ENCODE results near the gene LRFN2.

The LRFN2 gene

DNA sequence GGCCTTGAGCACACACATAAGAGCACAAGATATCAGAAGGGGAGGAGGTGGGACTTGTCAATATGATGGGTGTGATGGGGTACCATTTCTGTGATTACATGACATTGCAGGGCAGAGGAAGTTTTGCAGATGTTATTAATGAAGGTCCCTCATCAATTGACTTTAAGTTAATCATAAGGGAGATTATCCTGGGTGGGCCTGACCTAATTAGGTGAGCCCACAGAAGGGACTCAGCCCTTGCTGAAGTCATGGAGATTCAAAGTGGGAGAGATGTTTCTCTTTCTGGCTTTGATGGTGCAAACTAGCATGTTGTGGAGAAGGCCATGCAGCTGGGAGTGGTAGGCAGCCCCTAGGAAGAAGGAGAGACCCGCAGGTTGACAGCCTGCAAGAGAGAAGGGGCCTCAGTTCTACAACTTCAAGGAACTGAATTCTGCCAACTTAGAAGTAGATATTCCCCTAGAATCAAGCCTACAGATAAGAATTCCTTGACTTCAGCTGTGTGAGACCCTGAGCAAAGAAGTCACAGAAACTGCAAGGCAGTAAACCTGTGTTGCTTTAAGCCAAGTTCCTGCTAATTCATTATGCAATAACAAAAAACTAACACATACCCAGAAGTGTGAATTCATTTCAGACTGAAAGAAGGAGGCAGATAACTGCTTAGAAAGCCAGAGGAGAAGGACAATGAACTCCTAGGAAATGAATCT is 131.3 kb downstream of the LRFN2 start:
- no peak overlapping the region for H3K23ac ChIP-seq (ENCODE audit: low read depth, low read length, poor library complexity)
- no peak overlapping the region for H3K14ac ChIP-seq (ENCODE audit: low read length)
- H2BK12ac ChIP-seq (ENCODE audit: low read length) = no peak overlapping the region
- no peaks in the 10 kb centered on the region for H3K9me3 ChIP-seq (replicated peaks in 1 of 2; ENCODE audit: control insufficient read depth in 2 of 2, insufficient read depth in 1 of 2, low read depth in 1 of 2, low read length in 2 of 2)
- no CpG with 5 or more reads among the region's 1 CpG for WGBS, 2 donors (ENCODE audit: extremely low coverage in 2 of 2, insufficient read length in 2 of 2, insufficient replicate concordance in 1 of 2)
- H3K27ac ChIP-seq (replicated peaks; ENCODE audit: low read length) = no peak overlapping the region
- no peak for DNase-seq (ENCODE audit: low spot score)
- no peaks in the 10 kb centered on the region for H3K79me1 ChIP-seq (ENCODE audit: low read depth, low read length)
- H4K8ac ChIP-seq (ENCODE audit: low read depth, low read length) = no peak overlapping the region
- H2BK5ac ChIP-seq (ENCODE audit: low read length) = no peak overlapping the region
- no peak overlapping the region for H3K18ac ChIP-seq (ENCODE audit: low read length)
- no peaks in the 10 kb centered on the region for H3K27me3 ChIP-seq (ENCODE audit: control insufficient read depth in 3 of 3, insufficient read depth in 3 of 3, low read depth in 1 of 3, low read length in 3 of 3)
- H2BK120ac ChIP-seq (ENCODE audit: low read depth, low read length) = no peak overlapping the region
- no peaks in the 10 kb centered on the region for H3K4me1 ChIP-seq (ENCODE audit: control insufficient read depth in 2 of 2, insufficient read depth in 1 of 2, low read depth in 1 of 2, low read length in 2 of 2)
- H3K9ac ChIP-seq (ENCODE audit: low read depth, low read length, poor library complexity) = no peak overlapping the region
- H2AK5ac ChIP-seq (ENCODE audit: low read depth, low read length) = no peak overlapping the region
- H3K4me2 ChIP-seq (ENCODE audit: insufficient read depth, low read length, poor library complexity, severe bottlenecking) = no peak overlapping the region
- H2AFZ ChIP-seq (ENCODE audit: low read length) = no peak overlapping the region
- H2BK15ac ChIP-seq (ENCODE audit: low read length) = no peak overlapping the region
- no peak overlapping the region for H3K4me3 ChIP-seq (ENCODE audit: low read length in 2 of 2)
- H4K91ac ChIP-seq (ENCODE audit: low read depth, low read length, poor library complexity) = no peak overlapping the region
- H3K4ac ChIP-seq (ENCODE audit: low read length) = no peak overlapping the region
- no peaks in the 10 kb centered on the region for H3K36me3 ChIP-seq (replicated peaks in 1 of 2; ENCODE audit: control insufficient read depth in 2 of 2, insufficient read depth in 2 of 2, low read length in 2 of 2)

DNA sequence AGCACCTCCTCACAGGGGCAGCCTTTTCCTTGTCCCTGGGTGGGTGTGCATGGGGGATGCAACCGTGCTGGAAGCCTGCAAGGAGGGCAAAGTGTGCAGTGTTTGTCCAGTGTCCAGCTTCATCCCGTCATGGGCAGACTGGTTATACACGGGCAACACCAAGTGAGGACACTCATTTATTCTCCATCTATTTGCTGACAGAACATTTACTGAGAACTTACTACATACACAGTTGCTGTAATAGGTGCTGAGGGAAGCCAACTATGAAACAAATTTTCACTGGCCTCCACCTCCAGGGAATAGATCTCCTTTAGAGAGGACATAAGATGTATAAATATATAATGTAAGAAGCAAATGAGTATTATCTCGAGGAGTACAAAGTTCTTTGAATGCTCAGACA is 136.7 kb downstream of the LRFN2 start:
- H2BK120ac ChIP-seq (ENCODE audit: low read depth, low read length) = no peak overlapping the region
- H3K4me1 ChIP-seq (ENCODE audit: control insufficient read depth in 2 of 2, insufficient read depth in 1 of 2, low read depth in 1 of 2, low read length in 2 of 2) = no peaks in the 10 kb centered on the region
- no peak overlapping the region for H3K9ac ChIP-seq (ENCODE audit: low read depth, low read length, poor library complexity)
- no peak overlapping the region for H3K4ac ChIP-seq (ENCODE audit: low read length)
- WGBS, 2 donors (ENCODE audit: extremely low coverage in 2 of 2, insufficient read length in 2 of 2, insufficient replicate concordance in 1 of 2) = no CpG with 5 or more reads among the region's 4 CpGs
- no peak overlapping the region for H4K8ac ChIP-seq (ENCODE audit: low read depth, low read length)
- H3K18ac ChIP-seq (ENCODE audit: low read length) = no peak overlapping the region
- H2BK5ac ChIP-seq (ENCODE audit: low read length) = no peak overlapping the region
- no peak overlapping the region for H3K4me3 ChIP-seq (ENCODE audit: low read length in 2 of 2)
- H2BK12ac ChIP-seq (ENCODE audit: low read length) = no peak overlapping the region
- no peak overlapping the region for H3K4me2 ChIP-seq (ENCODE audit: insufficient read depth, low read length, poor library complexity, severe bottlenecking)
- no peak overlapping the region for H3K14ac ChIP-seq (ENCODE audit: low read length)
- no peak for DNase-seq (ENCODE audit: low spot score)
- H2AFZ ChIP-seq (ENCODE audit: low read length) = no peak overlapping the region
- no peak overlapping the region for H4K91ac ChIP-seq (ENCODE audit: low read depth, low read length, poor library complexity)
- H2BK15ac ChIP-seq (ENCODE audit: low read length) = no peak overlapping the region
- H3K9me3 ChIP-seq (replicated peaks in 1 of 2; ENCODE audit: control insufficient read depth in 2 of 2, insufficient read depth in 1 of 2, low read depth in 1 of 2, low read length in 2 of 2) = no peaks in the 10 kb centered on the region
- no peaks in the 10 kb centered on the region for H3K79me1 ChIP-seq (ENCODE audit: low read depth, low read length)
- no peak overlapping the region for H2AK5ac ChIP-seq (ENCODE audit: low read depth, low read length)
- H3K23ac ChIP-seq (ENCODE audit: low read depth, low read length, poor library complexity) = no peak overlapping the region
- H3K36me3 ChIP-seq (replicated peaks in 1 of 2; ENCODE audit: control insufficient read depth in 2 of 2, insufficient read depth in 2 of 2, low read length in 2 of 2) = no peaks in the 10 kb centered on the region
- no peak overlapping the region for H3K27ac ChIP-seq (replicated peaks; ENCODE audit: low read length)
- no peaks in the 10 kb centered on the region for H3K27me3 ChIP-seq (ENCODE audit: control insufficient read depth in 3 of 3, insufficient read depth in 3 of 3, low read depth in 1 of 3, low read length in 3 of 3)

DNA sequence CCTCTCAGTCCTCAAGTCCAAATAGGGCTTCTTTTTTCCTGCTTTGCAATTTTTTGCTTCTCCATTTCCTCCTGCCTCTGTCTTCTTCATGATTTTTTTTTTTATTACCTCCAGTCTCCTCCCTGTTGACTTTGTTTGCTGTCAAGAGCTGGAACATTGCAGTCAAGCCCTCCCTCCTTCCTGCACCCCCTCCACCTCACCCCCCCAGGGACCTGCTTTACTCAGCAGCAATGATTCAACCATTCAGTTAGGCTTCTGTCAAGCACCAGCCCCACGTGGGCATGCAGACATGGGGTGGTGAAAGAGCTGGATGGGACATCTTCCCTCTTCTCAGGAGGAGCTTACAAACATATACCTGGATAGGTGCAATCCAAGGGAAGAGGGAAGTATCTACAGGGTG is 142.4 kb downstream of the LRFN2 start:
- H3K9ac ChIP-seq (ENCODE audit: low read depth, low read length, poor library complexity) = no peak overlapping the region
- H2BK5ac ChIP-seq (ENCODE audit: low read length) = no peak overlapping the region
- H4K91ac ChIP-seq (ENCODE audit: low read depth, low read length, poor library complexity) = no peak overlapping the region
- no peaks in the 10 kb centered on the region for H3K36me3 ChIP-seq (replicated peaks in 1 of 2; ENCODE audit: control insufficient read depth in 2 of 2, insufficient read depth in 2 of 2, low read length in 2 of 2)
- no peak overlapping the region for H3K4ac ChIP-seq (ENCODE audit: low read length)
- no peak overlapping the region for H3K14ac ChIP-seq (ENCODE audit: low read length)
- H3K4me1 ChIP-seq (ENCODE audit: control insufficient read depth in 2 of 2, insufficient read depth in 1 of 2, low read depth in 1 of 2, low read length in 2 of 2) = no peaks in the 10 kb centered on the region
- H2BK15ac ChIP-seq (ENCODE audit: low read length) = no peak overlapping the region
- H3K4me3 ChIP-seq (ENCODE audit: low read length in 2 of 2) = no peak overlapping the region
- no peak overlapping the region for H4K8ac ChIP-seq (ENCODE audit: low read depth, low read length)
- H3K23ac ChIP-seq (ENCODE audit: low read depth, low read length, poor library complexity) = no peak overlapping the region
- no peak for DNase-seq (ENCODE audit: low spot score)
- H2BK12ac ChIP-seq (ENCODE audit: low read length) = no peak overlapping the region
- no peak overlapping the region for H2AFZ ChIP-seq (ENCODE audit: low read length)
- no CpG with 5 or more reads among the region's 1 CpG for WGBS, 2 donors (ENCODE audit: extremely low coverage in 2 of 2, insufficient read length in 2 of 2, insufficient replicate concordance in 1 of 2)
- no peaks in the 10 kb centered on the region for H3K27me3 ChIP-seq (ENCODE audit: control insufficient read depth in 3 of 3, insufficient read depth in 3 of 3, low read depth in 1 of 3, low read length in 3 of 3)
- no peaks in the 10 kb centered on the region for H3K79me1 ChIP-seq (ENCODE audit: low read depth, low read length)
- no peak overlapping the region for H3K27ac ChIP-seq (replicated peaks; ENCODE audit: low read length)
- H3K18ac ChIP-seq (ENCODE audit: low read length) = no peak overlapping the region
- no peak overlapping the region for H3K4me2 ChIP-seq (ENCODE audit: insufficient read depth, low read length, poor library complexity, severe bottlenecking)
- H2AK5ac ChIP-seq (ENCODE audit: low read depth, low read length) = no peak overlapping the region
- no peak overlapping the region for H2BK120ac ChIP-seq (ENCODE audit: low read depth, low read length)
- H3K9me3 ChIP-seq (replicated peaks in 1 of 2; ENCODE audit: control insufficient read depth in 2 of 2, insufficient read depth in 1 of 2, low read depth in 1 of 2, low read length in 2 of 2) = no peaks in the 10 kb centered on the region

DNA sequence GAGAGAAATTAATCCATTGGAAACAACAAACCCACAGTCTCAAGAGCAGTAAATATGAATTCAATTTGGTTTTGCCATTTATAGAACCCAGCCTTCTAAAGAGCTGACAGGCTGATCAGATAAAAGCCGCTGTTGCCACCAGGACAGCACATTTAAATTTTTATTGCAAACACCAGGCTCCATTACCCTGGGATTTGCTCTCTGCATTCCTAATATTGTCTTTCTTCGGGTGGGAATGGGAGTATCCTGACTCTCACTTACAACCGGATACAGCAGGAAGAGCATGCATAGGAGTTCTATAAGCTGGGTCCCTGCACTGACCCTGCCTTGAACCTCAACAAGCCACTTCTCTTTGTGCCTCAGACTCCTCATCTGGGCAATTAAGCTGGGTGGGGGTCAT is 142.9 kb downstream of the LRFN2 start:
- H3K27ac ChIP-seq (replicated peaks; ENCODE audit: low read length) = no peak overlapping the region
- no peaks in the 10 kb centered on the region for H3K79me1 ChIP-seq (ENCODE audit: low read depth, low read length)
- H3K23ac ChIP-seq (ENCODE audit: low read depth, low read length, poor library complexity) = no peak overlapping the region
- H3K4me1 ChIP-seq (ENCODE audit: control insufficient read depth in 2 of 2, insufficient read depth in 1 of 2, low read depth in 1 of 2, low read length in 2 of 2) = no peaks in the 10 kb centered on the region
- H3K14ac ChIP-seq (ENCODE audit: low read length) = no peak overlapping the region
- no peak overlapping the region for H3K4me3 ChIP-seq (ENCODE audit: low read length in 2 of 2)
- H3K9ac ChIP-seq (ENCODE audit: low read depth, low read length, poor library complexity) = no peak overlapping the region
- H2BK15ac ChIP-seq (ENCODE audit: low read length) = no peak overlapping the region
- no peak overlapping the region for H3K4me2 ChIP-seq (ENCODE audit: insufficient read depth, low read length, poor library complexity, severe bottlenecking)
- no peak overlapping the region for H4K91ac ChIP-seq (ENCODE audit: low read depth, low read length, poor library complexity)
- H2BK12ac ChIP-seq (ENCODE audit: low read length) = no peak overlapping the region
- H3K9me3 ChIP-seq (replicated peaks in 1 of 2; ENCODE audit: control insufficient read depth in 2 of 2, insufficient read depth in 1 of 2, low read depth in 1 of 2, low read length in 2 of 2) = no peaks in the 10 kb centered on the region
- H3K4ac ChIP-seq (ENCODE audit: low read length) = no peak overlapping the region
- WGBS, 2 donors (ENCODE audit: extremely low coverage in 2 of 2, insufficient read length in 2 of 2, insufficient replicate concordance in 1 of 2) = no CpG with 5 or more reads among the region's 3 CpGs
- no peaks in the 10 kb centered on the region for H3K27me3 ChIP-seq (ENCODE audit: control insufficient read depth in 3 of 3, insufficient read depth in 3 of 3, low read depth in 1 of 3, low read length in 3 of 3)
- no peak overlapping the region for H3K18ac ChIP-seq (ENCODE audit: low read length)
- H4K8ac ChIP-seq (ENCODE audit: low read depth, low read length) = no peak overlapping the region
- H3K36me3 ChIP-seq (replicated peaks in 1 of 2; ENCODE audit: control insufficient read depth in 2 of 2, insufficient read depth in 2 of 2, low read length in 2 of 2) = no peaks in the 10 kb centered on the region
- H2BK120ac ChIP-seq (ENCODE audit: low read depth, low read length) = no peak overlapping the region
- H2AK5ac ChIP-seq (ENCODE audit: low read depth, low read length) = no peak overlapping the region
- H2AFZ ChIP-seq (ENCODE audit: low read length) = no peak overlapping the region
- DNase-seq (ENCODE audit: low spot score) = no peak
- no peak overlapping the region for H2BK5ac ChIP-seq (ENCODE audit: low read length)
